IMR-90 (cell line): ENCODE results near the gene RAD21L1. TPM values are rescaled to one million over a fixed set of nuclear protein-coding genes. Genes with fewer than 3 reads are reported as not detected.

Experiments used
- ATAC-seq: fragments of 200-7000 bp; cut with Tn5 transposase; 2 replicates; pipeline ENCODE4 v1.9.1; 2020; ENCODE audit warnings: low read depth, mild to moderate bottlenecking, moderate library complexity
- BruUV-seq: library from RNA; stranded (reverse); fragments of 400-500 nt; replicated peaks from 2 replicates; lab custom pipeline; 2021; lab: Mats Ljungman, UMichigan
- CTCF ChIA-PET: fragments of 300-600 bp; formaldehyde crosslinking; extraction: SDS; loops from one replicate; lab custom pipeline; 2021; ENCODE audit warnings: antibody characterized with exemption; lab: Yijun Ruan, JAX
- POLR2A ChIA-PET: fragments of 300-600 bp; sonication (Branson Sonifier 250); formaldehyde crosslinking; loops from one replicate; lab custom pipeline; 2022; ENCODE audit warnings: antibody characterized with exemption; ENCODE audit not compliant: unreplicated experiment; lab: Charles Lee
- DNase-seq: peaks from one replicate; pipeline ENCODE4 v3.0.0; 2013
- H2AFZ ChIP-seq: replicated peaks from 2 replicates; pipeline ENCODE3; 2013; ENCODE audit warnings: low read length, mild to moderate bottlenecking; ENCODE audit not compliant: poor library complexity
- H2AK5ac ChIP-seq: 2 replicates; pipeline ENCODE4 v1.6.1; 2013; ENCODE audit warnings: low read depth, low read length, inconsistent platforms
- H2AK9ac ChIP-seq: replicated peaks from 2 replicates; pipeline ENCODE3; 2013; ENCODE audit warnings: mild to moderate bottlenecking, low read depth, low read length, moderate library complexity; ENCODE audit not compliant: poor library complexity
- H2BK120ac ChIP-seq: 2 replicates; pipeline ENCODE4 v1.6.1; 2013; ENCODE audit warnings: low read depth, low read length, inconsistent platforms
- H2BK15ac ChIP-seq: 3 replicates; pipeline ENCODE4 v1.6.1; 2013; ENCODE audit warnings: low read depth, low read length, inconsistent platforms
- H2BK20ac ChIP-seq: 2 replicates; pipeline ENCODE4 v1.6.1; 2013; ENCODE audit warnings: low read depth, mild to moderate bottlenecking, inconsistent platforms, low read length, moderate library complexity
- H2BK5ac ChIP-seq: 2 replicates; pipeline ENCODE4 v1.6.1; 2013; ENCODE audit warnings: mild to moderate bottlenecking, low read depth, low read length, inconsistent platforms; ENCODE audit not compliant: poor library complexity, severe bottlenecking
- H3K14ac ChIP-seq: replicated peaks from 2 replicates; pipeline ENCODE4 v1.6.1; 2013; ENCODE audit warnings: low read depth, low read length, inconsistent platforms
- H3K18ac ChIP-seq: 2 replicates; pipeline ENCODE4 v1.6.1; 2013; ENCODE audit warnings: low read depth, low read length, control low read depth
- H3K23ac ChIP-seq: 2 replicates; pipeline ENCODE4 v1.6.1; 2013; ENCODE audit warnings: low read depth, low read length, inconsistent platforms
- H3K27ac ChIP-seq: 2 replicates; pipeline ENCODE4 v1.5.1; 2013; ENCODE audit warnings: mild to moderate bottlenecking, control low read depth, low read length; ENCODE audit not compliant: insufficient read depth
- H3K27me3 ChIP-seq: 2 replicates; pipeline ENCODE4 v1.6.1; 2013; ENCODE audit warnings: low read length; ENCODE audit not compliant: control insufficient read depth, insufficient read depth
- H3K36me3 ChIP-seq: 2 replicates; pipeline ENCODE4 v1.6.1; 2013; ENCODE audit warnings: low read length, mixed read lengths; ENCODE audit not compliant: control insufficient read depth, insufficient read depth
- H3K4ac ChIP-seq: 2 replicates; pipeline ENCODE4 v1.6.1; 2013; ENCODE audit warnings: low read depth, low read length, inconsistent platforms
- H3K4me1 ChIP-seq: 2 replicates; pipeline ENCODE4 v1.6.1; 2013; ENCODE audit warnings: low read length, mixed read lengths; ENCODE audit not compliant: control insufficient read depth, insufficient read depth
- H3K4me2 ChIP-seq: 2 replicates; pipeline ENCODE4 v1.6.1; 2013; ENCODE audit warnings: low read depth, mild to moderate bottlenecking, control low read depth, low read length, moderate library complexity
- H3K4me3 ChIP-seq: 2 replicates; pipeline ENCODE4 v1.5.1; 2013; ENCODE audit warnings: low read depth, mild to moderate bottlenecking, control low read depth, low read length, moderate library complexity; ENCODE audit not compliant: insufficient read depth
- H3K56ac ChIP-seq: 2 replicates; pipeline ENCODE4 v1.6.1; 2013; ENCODE audit warnings: low read length, inconsistent platforms; ENCODE audit not compliant: insufficient read depth; ENCODE audit errors: extremely low read depth
- H3K79me1 ChIP-seq, 2 experiments: 2 replicates each; pipeline ENCODE4 v1.6.1; 2013; ENCODE audit warnings: low read length in 2 of 2, inconsistent platforms in 1 of 2, low read depth in 1 of 2
- H3K9ac ChIP-seq: 2 replicates; pipeline ENCODE4 v1.6.1; 2013; ENCODE audit warnings: low read depth, low read length, control low read depth
- H3K9me1 ChIP-seq: 2 replicates; pipeline ENCODE4 v1.6.1; 2013; ENCODE audit warnings: low read length, inconsistent platforms; ENCODE audit not compliant: insufficient read depth
- H3K9me3 ChIP-seq: 2 replicates; pipeline ENCODE4 v1.6.1; 2013; ENCODE audit warnings: low read length; ENCODE audit not compliant: control insufficient read depth, insufficient read depth
- H4K20me1 ChIP-seq: 2 replicates; pipeline ENCODE4 v1.6.1; 2013; ENCODE audit warnings: low read length, inconsistent platforms; ENCODE audit not compliant: insufficient read depth
- H4K5ac ChIP-seq: 2 replicates; pipeline ENCODE4 v1.6.1; 2013; ENCODE audit warnings: mild to moderate bottlenecking, low read depth, low read length, control low read depth
- H4K8ac ChIP-seq, 2 experiments: 2 replicates each; pipeline ENCODE4 v1.6.1; 2013; ENCODE audit warnings: low read depth in 2 of 2, low read length in 2 of 2, control low read depth in 1 of 2, inconsistent platforms in 1 of 2
- H4K91ac ChIP-seq: 2 replicates; pipeline ENCODE4 v1.6.1; 2013; ENCODE audit warnings: low read depth, low read length, inconsistent platforms; ENCODE audit not compliant: insufficient read depth
- BHLHE40 ChIP-seq: fragments of 150-350 bp; IDR thresholded peaks from 2 replicates; pipeline ENCODE4 v1.6.1; 2016; ENCODE audit warnings: mild to moderate bottlenecking, low read depth, low read length
- CEBPB ChIP-seq: IDR thresholded peaks from 2 replicates; pipeline ENCODE4 v1.6.1; 2012; ENCODE audit warnings: low read depth, low read length, improper control_type of control experiment
- CHD1 ChIP-seq: IDR thresholded peaks from 2 replicates; pipeline ENCODE4 v1.6.1; 2012; ENCODE audit warnings: low read depth, low read length, improper control_type of control experiment
- RAD21 ChIP-seq: IDR thresholded peaks from 2 replicates; pipeline ENCODE4 v1.6.1; 2012; ENCODE audit warnings: low read length, improper control_type of control experiment
- RFX5 ChIP-seq: IDR thresholded peaks from 2 replicates; pipeline ENCODE4 v1.8.0; 2012; ENCODE audit warnings: low read depth, mild to moderate bottlenecking, low read length, moderate library complexity
- SMC3 ChIP-seq: fragments of 150-350 bp; IDR thresholded peaks from 2 replicates; pipeline ENCODE4 v1.6.1; 2016; ENCODE audit warnings: low read depth, mild to moderate bottlenecking, antibody characterized with exemption, low read length, moderate library complexity
- WGBS, 2 experiments: methylation state at CpG; one replicate each; pipeline versions ENCODE4 v1.1.5 to v1.1.7; 2013; ENCODE audit warnings: missing lambda C conversion rate in 2 of 2; ENCODE audit not compliant: insufficient read length in 1 of 2; ENCODE audit errors: extremely low coverage in 2 of 2; 5-methylcytosine and 5-hydroxymethylcytosine counted together
- dilution Hi-C: fragments of 300-500 bp; cut with HindIII; formaldehyde crosslinking; loops from one replicate; pipeline ENCODE4 v1.14.3; 2018; ENCODE audit warnings: low sequenced_read_pairs; ENCODE audit not compliant: unreplicated experiment
- in situ Hi-C: fragments of 300-500 bp; cut with MboI; formaldehyde crosslinking; loops from 3 replicates; pipeline ENCODE4 v1.14.3; 2019; ENCODE audit warnings: low sequenced_read_pairs, inconsistent platforms, mixed read lengths
- intact Hi-C: fragments of 100-400 bp; cut with micrococcal nuclease; formaldehyde crosslinking; loops from 2 replicates; pipeline ENCODE4 v1.10.0; 2022
- polyA plus RNA-seq, 3 experiments: library from polyadenylated mRNA; depleted of rRNA; stranded (reverse); fragments of >200 nt; gene quantifications; 2 replicates each; pipeline ENCODE4 v1.2.3, GENCODE V29; 2012; ENCODE audit warnings: low replicate concordance in 1 of 3
- total RNA-seq: library from RNA; depleted of rRNA; stranded (reverse); fragments of >200 nt; gene quantifications from 2 replicates; pipeline ENCODE4 v1.2.3, GENCODE V29; 2012
- TF ChIP-seq, protein P1 (sequence below): fragments of 150-350 bp; IDR thresholded peaks from 2 replicates; pipeline ENCODE4 v1.6.1; 2016; ENCODE audit warnings: low read depth, mild to moderate bottlenecking, low read length, moderate library complexity, borderline replicate concordance

The RAD21L1 gene
- total and polyA plus RNA-seq, 2 of the 4 experiments (the other 2 are of a cell fraction) = not detected

DNA sequence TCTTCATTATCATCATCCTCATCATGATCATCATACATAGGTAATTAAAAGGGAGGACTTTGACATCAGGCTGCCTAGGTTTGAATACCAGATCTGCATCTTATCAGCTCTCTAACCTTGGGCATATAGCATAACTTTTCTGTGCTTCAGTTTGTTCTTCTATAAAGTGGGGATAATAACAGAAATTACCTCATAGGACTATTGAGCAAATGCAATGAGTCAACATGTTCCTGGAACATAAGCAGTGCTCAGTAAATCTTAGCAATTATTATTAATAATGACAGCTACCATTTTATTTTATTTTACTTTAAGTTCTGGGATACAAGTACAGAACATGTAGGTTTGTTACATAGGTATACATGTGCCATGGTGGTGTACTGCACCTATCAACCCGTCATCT, 15.3 kb upstream of the RAD21L1 start:
- no peak overlapping the region for H2BK5ac ChIP-seq
- H3K18ac ChIP-seq = no peak overlapping the region
- H3K23ac ChIP-seq = no peak overlapping the region
- H3K27me3 ChIP-seq = peaks cover 37% of the 10 kb centered on the region
- no peak overlapping the region for H3K4me3 ChIP-seq
- BruUV-seq = no TSS peak
- no peak overlapping the region for H3K27ac ChIP-seq
- in situ Hi-C loops = loop anchor here (10.0 kb wide), 1 partner anchor 396 kb away; no protein-coding TSS in a partner anchor
- H3K56ac ChIP-seq = no peak overlapping the region
- no peak overlapping the region for H2AFZ ChIP-seq
- no peak overlapping the region for H4K8ac ChIP-seq
- no peak overlapping the region for H2BK120ac ChIP-seq
- no peaks in the 10 kb centered on the region for H3K36me3 ChIP-seq
- WGBS, 2 experiments = no CpG with 5 or more reads among the region's 1 CpG
- TF ChIP-seq SMC3 = no peak
- TF ChIP-seq RFX5 = no peak
- no peak for TF ChIP-seq CHD1
- TF ChIP-seq, protein P1, sequence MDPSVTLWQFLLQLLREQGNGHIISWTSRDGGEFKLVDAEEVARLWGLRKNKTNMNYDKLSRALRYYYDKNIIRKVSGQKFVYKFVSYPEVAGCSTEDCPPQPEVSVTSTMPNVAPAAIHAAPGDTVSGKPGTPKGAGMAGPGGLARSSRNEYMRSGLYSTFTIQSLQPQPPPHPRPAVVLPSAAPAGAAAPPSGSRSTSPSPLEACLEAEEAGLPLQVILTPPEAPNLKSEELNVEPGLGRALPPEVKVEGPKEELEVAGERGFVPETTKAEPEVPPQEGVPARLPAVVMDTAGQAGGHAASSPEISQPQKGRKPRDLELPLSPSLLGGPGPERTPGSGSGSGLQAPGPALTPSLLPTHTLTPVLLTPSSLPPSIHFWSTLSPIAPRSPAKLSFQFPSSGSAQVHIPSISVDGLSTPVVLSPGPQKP = no peak
- TF ChIP-seq CEBPB = peak; percentile 55; the same call in 1 of the 2 replicates
- TF ChIP-seq RAD21 = no peak
- TF ChIP-seq BHLHE40 = no peak
- H2BK15ac ChIP-seq = no peak overlapping the region
- H3K9me1 ChIP-seq = no peaks in the 10 kb centered on the region
- H2AK9ac ChIP-seq = no peak overlapping the region
- peak; percentile 13 for DNase-seq
- no peak overlapping the region for H2AK5ac ChIP-seq
- no peak overlapping the region for H3K4me2 ChIP-seq
- no peaks in the 10 kb centered on the region for H4K20me1 ChIP-seq
- H4K5ac ChIP-seq = no peak overlapping the region
- no peak overlapping the region for H4K91ac ChIP-seq
- ChIA-PET POLR2A (no interaction called here), CTCF (interaction anchor here (1.5 kb wide), 1 partner anchor 102 kb away, joined by 3 read pairs; no protein-coding TSS in a partner anchor)
- H2BK20ac ChIP-seq = no peak overlapping the region
- H3K9me3 ChIP-seq = 0 out of 2 replicates have a peak, but pooled peaks cover 2% of the 10 kb centered on the region
- intact Hi-C loops = loop anchor here (5.0 to 10.0 kb wide), 3 partner anchors 103 to 253 kb away; partner anchors contain the start of gene FKBP1A
- no peaks in the 10 kb centered on the region for H3K4me1 ChIP-seq
- H3K4ac ChIP-seq = no peak overlapping the region
- no peak overlapping the region for H3K14ac ChIP-seq
- ATAC-seq = no peak
- dilution Hi-C loops = no loop called here
- no peak overlapping the region for H3K9ac ChIP-seq
- H3K79me1 ChIP-seq = no peaks in the 10 kb centered on the region
